ENCODE measurements around the gene MCOLN3.
"Not testable (repeated sequence)": the region's sequence is repeated elsewhere in the genome, so short reads cannot be mapped to it uniquely, and the experiment has no call there.

MCOLN3 gene

GRCh38 chr1:84991097-84991920, 57.0 kb downstream of the MCOLN3 start:
- DNase-seq (ENCODE audit: low read depth) = no peak

DNA sequence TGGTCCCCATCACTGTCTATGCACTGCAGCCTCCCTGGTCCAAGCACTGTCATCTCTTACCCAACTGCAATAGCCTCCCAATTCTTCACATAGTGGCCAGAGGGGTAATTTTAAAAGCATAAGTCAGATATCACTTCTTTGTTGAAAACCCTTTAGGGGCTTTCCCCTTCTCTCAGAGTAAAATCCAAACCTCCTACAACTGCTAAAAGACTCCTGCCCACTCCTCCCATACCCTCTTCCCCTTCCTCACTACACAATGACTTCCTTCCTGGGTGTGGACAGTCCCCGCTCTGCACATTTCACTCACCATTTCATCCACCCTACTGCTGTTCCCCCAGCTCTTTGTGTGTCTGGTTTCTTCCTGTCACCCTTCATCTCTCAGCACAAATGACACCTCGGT, 59.7 kb downstream of the MCOLN3 start:
- DNase-seq (ENCODE audit: low read depth) = no peak

DNA sequence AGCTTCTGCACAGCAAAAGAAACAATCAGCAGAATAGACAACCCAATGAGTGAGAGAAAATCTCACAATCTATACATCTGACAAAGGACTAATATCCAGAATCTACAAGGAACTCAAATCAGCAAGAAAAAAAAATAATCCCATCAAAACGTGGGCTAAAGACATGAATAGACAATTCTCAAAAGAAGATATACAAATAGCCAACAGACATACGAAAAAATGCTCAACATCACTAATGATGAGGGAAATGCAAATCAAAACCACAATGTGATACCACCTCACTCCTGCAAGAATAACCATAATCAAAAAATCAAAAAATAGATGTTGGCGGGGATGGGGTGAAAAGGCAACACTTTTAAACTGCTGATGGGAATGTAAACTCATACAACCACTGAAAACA, 61.7 kb downstream of the MCOLN3 start:
- not testable (repeated sequence) for DNase-seq (ENCODE audit: low read depth)

DNA sequence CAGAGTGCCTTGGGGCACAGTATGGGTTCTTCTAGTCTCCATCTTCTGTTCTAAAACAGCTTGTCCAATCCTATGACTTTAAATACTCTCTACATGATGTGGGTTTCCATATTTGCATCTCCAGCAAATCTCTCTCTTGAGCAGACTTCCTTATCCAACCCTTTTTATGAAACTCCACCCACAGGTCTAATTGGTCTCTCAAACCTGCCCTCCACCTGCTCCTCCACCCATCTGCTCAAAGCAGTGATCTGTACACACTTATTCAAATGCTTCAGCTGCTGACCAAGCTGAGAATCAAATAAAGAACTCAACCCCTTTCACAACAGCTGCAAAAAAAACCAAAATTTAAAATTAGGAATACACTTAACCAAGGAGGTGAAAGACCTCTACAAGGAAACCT, 62.9 kb downstream of the MCOLN3 start:
- DNase-seq (ENCODE audit: low read depth) = no peak

GRCh38 chr1:84982395-84982794, 65.9 kb downstream of the MCOLN3 start:
- no peak for DNase-seq (ENCODE audit: low read depth)

DNA sequence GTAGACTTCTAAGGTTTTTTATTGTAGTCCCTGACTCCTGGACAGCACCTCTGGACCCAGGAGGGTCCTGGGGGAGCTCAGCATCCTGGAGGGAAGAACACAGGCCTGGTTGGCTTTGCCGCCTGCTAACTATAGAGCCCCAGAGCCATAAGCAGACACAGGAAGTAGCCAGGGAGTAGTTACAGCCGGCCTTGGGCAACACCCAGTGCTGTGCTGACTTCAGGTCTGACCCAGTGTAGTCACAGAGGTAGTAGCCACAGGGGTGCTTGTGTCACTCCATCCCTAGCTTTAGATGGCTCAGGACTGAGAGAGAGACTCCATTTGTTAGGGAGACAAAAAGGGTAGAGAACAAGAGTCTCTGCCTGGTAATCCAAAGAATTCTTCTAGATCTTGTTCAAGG, 73.3 kb downstream of the MCOLN3 start:
- DNase-seq (ENCODE audit: low read depth) = no peak

GRCh38 chr1:84973498-84974334, 74.6 kb downstream of the MCOLN3 start:
- peak; percentile 44 for DNase-seq (ENCODE audit: low read depth)

DNA sequence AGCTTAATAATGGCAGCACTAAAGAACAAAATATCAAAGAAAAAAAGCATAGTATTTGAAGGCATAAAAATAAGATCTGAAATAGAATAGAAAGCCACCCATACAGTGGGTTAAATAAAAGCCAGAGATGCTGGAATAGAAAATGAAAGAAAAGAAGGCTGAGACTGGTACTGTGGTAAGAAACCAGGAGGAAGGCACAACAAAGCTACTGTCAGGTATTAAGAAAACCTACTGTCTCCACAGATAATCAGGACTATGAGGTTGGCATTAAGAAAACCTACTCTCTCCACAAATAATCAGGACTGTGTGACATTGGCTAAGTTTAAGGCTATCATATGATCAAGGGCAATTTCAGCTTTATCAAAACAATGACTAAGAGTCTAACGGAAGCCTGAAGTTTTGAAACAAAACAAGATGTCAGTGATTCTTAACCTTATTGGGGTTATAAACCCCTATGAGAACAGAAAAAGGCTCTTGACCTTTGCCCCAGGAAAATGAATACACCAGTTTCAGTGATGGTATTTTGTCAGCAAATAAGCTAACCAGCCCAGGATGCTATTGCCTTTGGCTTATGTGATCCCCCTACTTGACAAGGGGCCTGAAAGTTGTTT, 75.8 kb downstream of the MCOLN3 start:
- peak; percentile 8 for DNase-seq (ENCODE audit: low read depth)

DNA sequence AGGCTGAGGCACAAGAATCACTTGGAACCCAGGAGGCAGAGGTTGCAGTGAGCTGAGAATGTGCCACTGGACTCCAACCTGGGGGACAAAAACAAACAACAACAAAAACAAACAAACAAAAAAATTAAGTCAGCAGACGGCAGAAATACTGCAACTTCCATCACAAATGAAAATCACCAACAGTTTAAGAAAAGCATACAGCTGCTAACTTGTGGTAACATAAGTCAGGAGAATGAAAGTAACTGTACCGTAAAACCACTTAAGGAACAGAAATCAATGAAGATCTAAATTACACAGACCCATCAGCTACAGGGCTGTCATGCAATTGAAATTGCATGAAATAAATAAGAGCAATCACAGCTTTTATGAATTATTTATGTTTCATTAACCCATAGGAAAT, 76.3 kb downstream of the MCOLN3 start:
- no peak for DNase-seq (ENCODE audit: low read depth)

DNA sequence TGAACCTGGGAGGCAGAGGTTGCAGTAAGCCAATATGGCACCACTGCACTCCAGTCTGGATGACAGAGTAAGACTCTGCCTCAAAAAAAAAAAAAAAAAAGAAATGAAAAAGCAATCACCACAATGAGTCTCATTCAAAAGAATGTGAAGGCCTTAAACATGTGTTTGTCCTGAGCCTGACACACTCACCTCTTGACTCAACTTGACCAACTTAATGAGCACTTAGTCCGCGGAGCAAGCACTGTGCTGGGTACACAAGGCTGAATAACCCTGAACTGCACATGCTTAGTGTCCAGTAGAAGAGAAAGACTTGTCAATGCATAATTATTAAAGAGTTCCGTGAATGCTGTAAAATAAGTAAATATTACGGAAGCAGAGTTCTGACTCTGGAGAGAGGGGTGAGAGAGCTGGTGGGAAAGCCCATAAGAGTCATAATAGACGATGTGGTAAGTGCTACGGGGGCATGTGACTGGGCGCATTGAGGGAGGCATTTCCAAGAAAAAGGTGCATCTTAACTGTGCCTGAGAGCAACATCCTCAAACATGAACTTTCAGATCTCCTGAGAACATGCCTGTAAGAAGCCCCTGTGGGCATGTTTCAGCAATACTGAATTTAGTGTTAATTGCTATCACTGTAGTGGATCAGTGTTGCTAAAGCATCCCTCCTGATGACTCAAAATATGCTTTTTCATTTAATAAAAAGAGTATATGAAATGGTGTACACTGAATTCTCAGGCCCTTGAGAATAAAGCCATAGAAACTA, 78.6 kb downstream of the MCOLN3 start:
- no peak for DNase-seq (ENCODE audit: low read depth)

- DNase-seq (ENCODE audit: low read depth) = no peak
Measured at GRCh38 chr1:84968865-84969264, 79.4 kb downstream of the MCOLN3 start.

DNA sequence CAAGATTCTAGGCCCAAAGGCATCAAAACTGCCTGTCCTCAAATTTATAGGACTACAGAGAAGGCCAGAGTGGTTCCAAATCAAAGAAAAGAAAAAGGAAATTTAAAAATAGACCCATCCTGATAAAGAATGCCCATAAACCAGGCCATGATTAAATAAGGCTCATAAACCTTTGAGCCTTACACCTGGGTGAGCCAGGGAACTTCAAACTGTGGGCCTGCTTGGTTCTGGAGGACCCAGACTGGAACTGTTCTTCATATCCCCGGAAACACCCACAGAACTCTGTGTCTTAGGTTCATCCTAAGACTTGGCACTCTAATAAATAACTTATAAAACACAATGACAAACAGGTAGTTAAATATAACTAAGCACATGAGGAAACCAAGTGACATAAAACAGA, 80.2 kb downstream of the MCOLN3 start:
- no peak for DNase-seq (ENCODE audit: low read depth)

All from fibroblast of gingiva (primary cell).